Left ventricle myocardium superior (tissue), 1 donor: Measurements from ENCODE around the gene BACE2. TPM values are rescaled to one million over a fixed set of nuclear protein-coding genes. Genes with fewer than 3 reads are reported as not detected.

Experiments used
- ATAC-seq: fragments of 200-7000 bp; cut with Tn5 transposase; one replicate; pipeline ENCODE4 v1.9.1; 2020; ENCODE audit warnings: mild to moderate bottlenecking, moderate library complexity
- DNase-seq: peaks from one replicate; pipeline ENCODE4 v3.0.0-alpha.2; 2020
- intact Hi-C: fragments of 100-400 bp; cut with micrococcal nuclease; formaldehyde crosslinking; loops from one replicate; pipeline ENCODE4 v1.11.0; 2022
- long read RNA-seq: library from polyadenylated mRNA; unstranded; transcript quantifications from one replicate; pipeline ENCODE4 v2.0.0, GENCODE V29; 2021
- total RNA-seq: library from RNA; stranded (reverse); fragmentation: NEBNext Ultra II Directional; extraction: Animal tissue kit (Norgen Biotek cat#: 25700); gene quantifications from one replicate; pipeline ENCODE4 v1.2.1, GENCODE V29; 2021
- donor health status: DM: no; HTN: yes; CAD: no; lungs with severe emphysema.

Gene BACE2
- 12.7 TPM for total RNA-seq
- long read RNA-seq, transcript BACE2-202 (9 exons, 2,993 nt), result major isoform, 14 of 26 reads
- long read RNA-seq, partial matches to known transcripts, result 3 of 26 reads
- long read RNA-seq, other reads (novel, unspliced or antisense), result 9 of 26 reads

- peak; percentile 92 for ATAC-seq
- peak; percentile 90 for DNase-seq
- intact Hi-C loops, result no loop called here
These were observed at the start of gene BACE2 for GRCh38 chr21:41167348-41168342. TSS of gene BACE2 (plus strand) at chr21:41168160. CDS start at chr21:41168264, 104 bp downstream.

DNA sequence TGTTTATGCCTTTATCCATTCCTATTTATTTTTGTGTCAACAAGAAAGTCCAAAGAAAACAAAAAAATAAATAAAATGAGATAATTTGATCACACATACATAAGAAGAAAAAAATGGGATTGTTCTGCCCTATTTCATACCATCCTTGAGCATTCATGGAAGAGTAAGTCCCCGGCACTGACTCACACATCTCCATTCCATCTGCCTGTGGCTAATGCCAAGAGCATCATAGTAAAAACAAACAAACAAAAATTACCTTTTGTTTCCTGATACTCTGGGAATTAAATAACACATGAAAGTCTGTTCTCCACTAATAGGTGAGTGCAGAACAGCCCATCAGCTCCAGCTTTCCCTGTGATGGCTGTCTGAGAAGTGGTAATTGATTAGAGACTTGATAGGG is 48.1 kb upstream of the BACE2 start:
- ATAC-seq (no peak), DNase-seq (no peak)
- intact Hi-C loops, result no loop called here

DNA sequence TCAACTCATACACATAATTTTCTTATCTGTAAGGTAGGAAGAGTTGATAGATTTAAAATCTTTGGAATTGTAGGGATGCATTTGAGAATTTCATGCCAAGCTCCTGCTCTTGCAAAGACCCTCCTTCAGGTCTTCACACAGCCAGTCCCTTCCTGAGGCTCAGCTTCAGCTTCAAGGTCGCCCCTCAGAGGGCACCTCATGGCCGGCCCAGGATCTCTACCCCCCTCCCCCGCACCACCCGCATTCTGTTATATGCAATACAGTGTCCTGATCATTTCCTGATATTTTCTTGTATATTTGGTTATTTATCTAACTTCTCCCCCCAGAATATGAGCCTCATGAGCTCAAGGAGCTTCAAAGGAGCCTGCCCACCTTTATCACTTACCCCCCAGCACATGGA is 47.0 kb upstream of the BACE2 start:
- no peak for ATAC-seq
- intact Hi-C loops, result no loop called here
- no peak for DNase-seq

DNA sequence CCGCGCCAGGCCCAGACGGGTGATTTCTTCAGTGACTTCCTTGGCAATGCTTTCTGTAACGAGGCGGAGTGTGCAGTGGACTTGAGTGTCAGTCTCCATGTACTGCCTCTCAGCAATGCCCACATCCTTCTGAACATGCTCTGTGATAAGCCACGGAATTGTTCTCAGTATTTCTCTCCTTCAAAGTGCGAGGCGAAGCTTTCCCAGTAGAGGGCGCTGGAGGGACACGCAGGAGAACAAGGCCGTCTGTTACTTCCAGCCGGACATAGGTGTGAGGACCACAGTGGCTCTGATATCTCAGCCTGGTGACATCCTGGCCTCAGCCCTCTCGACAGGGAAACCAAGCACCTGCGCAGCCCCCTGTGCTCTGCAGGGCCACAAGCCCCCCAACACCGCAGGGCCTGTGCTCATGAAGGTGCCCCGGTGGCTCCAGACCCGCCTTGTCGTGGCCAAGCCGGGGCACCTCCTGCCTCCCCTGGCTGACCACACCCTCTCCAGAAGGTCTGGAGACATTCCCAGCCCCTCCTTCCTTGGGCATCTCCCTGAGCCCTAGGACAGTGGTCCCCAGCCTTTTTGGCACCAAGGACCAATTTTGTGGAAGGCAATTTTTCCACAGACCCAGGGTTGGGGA is 46.1 kb upstream of the BACE2 start:
- intact Hi-C loops, result no loop called here
- peak; percentile 82 for DNase-seq
- peak; percentile 89 for ATAC-seq

DNA sequence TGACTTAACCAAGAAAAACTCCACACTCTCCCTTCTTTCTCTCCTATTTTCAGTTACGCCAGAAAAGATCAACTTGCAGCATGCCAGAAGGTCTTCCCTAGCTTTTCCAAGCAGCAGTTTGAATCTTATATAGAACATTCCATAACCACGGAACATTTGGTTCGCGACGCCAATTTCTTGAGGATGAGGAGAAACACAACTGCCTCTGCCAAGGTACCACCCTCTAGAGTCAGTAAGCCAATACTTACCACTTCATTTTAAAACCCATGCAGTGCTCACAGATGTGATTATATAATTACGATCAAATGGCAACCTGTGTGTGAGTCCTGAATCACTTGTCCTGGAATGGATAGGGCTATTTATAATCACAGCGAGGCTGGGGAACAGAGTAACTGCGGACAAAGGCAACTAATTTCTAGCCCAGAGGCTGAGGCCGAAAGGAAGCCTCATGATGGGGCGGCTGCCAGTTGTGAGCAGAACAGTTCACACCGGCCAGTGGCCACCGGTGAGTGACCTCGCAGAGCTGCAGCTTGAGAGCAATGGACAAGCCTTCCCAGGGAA is 43.2 kb upstream of the BACE2 start:
- DNase-seq (no peak), ATAC-seq (peak; percentile 68)
- intact Hi-C loops, result no loop called here

DNA sequence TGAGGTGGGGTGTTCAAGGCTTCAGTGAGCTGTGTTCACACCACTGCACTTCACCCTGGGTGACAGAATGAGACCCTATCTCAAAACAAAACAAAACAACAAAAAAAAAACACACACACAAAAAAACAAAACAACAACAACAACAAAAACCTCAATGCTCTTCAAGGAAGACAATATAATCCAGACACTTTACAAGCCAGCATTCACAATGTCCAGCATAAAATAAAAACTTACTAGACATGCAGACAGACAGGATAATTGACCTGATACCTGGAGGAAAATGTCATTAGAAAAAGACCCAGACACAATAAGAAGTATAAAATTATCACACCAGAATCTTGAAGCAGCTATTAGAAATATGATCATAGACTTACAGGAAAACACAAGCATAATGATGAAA is 39.0 kb upstream of the BACE2 start:
- intact Hi-C loops, result no loop called here
- DNase-seq (no peak), ATAC-seq (no peak)

DNA sequence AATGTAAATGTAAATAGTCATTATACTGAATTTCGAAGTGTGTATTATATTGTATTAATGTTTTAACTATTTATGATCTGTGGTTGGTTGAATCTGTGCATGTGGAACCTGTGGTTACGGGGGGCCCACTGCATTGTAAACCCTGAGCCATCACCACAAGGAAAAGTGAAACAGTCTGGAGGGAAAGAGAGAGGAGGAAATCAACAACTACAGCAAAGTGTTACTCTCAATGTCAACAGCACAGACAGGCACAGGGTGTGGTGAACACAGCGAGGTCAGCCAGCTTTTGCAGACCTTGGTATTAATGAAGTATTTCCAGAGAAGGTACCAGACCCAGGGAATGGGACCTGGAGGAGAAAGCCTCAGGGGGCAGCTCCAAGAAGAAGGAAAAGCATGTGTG is 37.1 kb upstream of the BACE2 start:
- intact Hi-C loops, result no loop called here
- DNase-seq, result no peak
- ATAC-seq, result no peak

GRCh38 chr21:41133874-41134522 is 34.0 kb upstream of the BACE2 start:
- peak; percentile 56 for ATAC-seq
- intact Hi-C loops, result no loop called here

GRCh38 chr21:41135746-41136145 is 32.2 kb upstream of the BACE2 start:
- ATAC-seq, result no peak
- intact Hi-C loops, result no loop called here
- DNase-seq, result no peak

More at GRCh38 chr21:41133874-41134522, 34.0 kb upstream of the BACE2 start:
- DNase-seq, result no peak

GRCh38 chr21:41136286-41136685 is 31.7 kb upstream of the BACE2 start:
- ATAC-seq (no peak), DNase-seq (no peak)
- intact Hi-C loops, result no loop called here

DNA sequence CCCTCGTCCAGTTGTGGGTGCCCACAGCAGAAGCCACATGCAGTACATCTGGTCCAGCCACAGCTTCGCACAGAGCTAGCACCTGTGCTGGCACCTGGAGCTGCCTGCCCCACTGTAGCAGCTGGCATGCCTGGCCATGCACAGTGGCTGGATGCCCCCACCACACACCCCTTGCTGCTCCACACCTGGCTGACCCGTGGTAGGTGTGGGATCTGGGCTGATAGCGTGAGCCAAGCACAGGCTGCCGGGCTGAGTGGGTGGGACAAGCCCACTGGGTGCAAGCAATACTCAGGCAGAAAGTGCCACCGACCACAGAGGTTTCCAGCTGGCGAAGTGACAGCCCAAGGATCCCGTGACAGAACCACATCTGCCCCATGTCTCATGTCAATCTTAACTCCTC is 30.6 kb upstream of the BACE2 start:
- DNase-seq, result no peak
- intact Hi-C loops, result no loop called here
- ATAC-seq, result no peak

- intact Hi-C loops, result no loop called here
- no peak for DNase-seq
- no peak for ATAC-seq
These were observed 30.1 kb upstream of the BACE2 start for GRCh38 chr21:41137889-41138288.

DNA sequence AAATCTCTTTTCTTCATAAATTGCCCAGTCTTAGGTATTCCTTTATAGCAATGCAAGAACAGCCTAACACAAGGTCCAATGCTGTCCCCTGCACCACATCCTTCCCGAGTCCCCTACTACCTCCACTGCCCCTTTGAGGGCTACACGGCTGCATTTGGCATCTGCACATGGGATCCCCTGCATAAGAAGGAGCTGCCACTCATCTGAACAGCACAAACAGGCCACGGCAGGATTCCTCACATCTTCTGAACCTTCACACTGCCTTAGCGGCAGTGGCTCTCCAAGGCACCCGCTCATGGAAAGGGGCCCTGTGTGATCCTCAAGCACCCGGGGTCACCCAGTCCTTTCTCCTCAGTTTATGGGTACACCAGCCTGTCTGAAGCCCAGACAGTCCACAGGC is 29.2 kb upstream of the BACE2 start:
- DNase-seq (no peak), ATAC-seq (no peak)
- intact Hi-C loops, result no loop called here

GRCh38 chr21:41139275-41139674 is 28.7 kb upstream of the BACE2 start:
- DNase-seq (no peak), ATAC-seq (no peak)
- intact Hi-C loops, result no loop called here

- no peak for ATAC-seq
- DNase-seq, result no peak
- intact Hi-C loops, result no loop called here
These were observed 28.0 kb upstream of the BACE2 start for GRCh38 chr21:41139951-41140350.

GRCh38 chr21:41141031-41141457 is 26.9 kb upstream of the BACE2 start:
- intact Hi-C loops, result no loop called here
- DNase-seq (no peak), ATAC-seq (no peak)

GRCh38 chr21:41142051-41142795 is 25.7 kb upstream of the BACE2 start:
- ATAC-seq, result peak; percentile 81
- intact Hi-C loops, result no loop called here
- DNase-seq, result no peak

DNA sequence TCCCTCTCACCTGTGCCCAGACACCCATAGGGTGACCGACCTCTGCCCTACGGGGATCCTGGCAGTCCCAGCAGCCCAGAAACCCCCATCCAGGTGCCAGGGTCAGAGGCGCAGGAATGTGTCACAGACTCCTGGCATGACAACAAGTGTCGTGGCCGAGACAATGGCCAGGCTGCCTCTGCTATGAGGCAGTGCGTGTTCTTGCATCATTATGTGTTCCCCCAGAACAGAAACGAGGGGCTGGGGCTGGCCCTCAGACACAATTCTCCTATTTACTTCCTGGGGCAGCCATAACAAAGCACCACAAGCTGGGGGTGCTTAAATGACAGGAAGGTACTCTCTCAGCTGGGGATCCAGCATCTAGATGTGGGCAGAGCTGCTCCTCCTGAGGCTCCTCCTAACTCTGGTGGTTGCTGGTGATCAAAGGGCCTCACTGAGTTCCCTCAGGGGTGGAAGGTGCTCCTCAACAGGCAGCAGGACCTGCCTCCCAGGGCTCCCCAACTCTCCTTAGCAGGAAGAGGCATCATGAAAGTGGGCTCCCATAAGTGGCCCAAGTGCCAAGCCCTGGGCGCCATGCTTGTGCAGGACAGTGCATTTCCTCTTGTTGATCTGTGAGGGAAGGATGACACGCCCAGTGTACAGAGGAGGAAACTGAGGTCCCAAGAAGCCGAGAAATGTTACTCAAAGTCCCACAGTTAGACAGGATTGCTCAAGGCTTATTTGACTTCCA is 24.2 kb upstream of the BACE2 start:
- DNase-seq, result no peak
- ATAC-seq, result no peak
- intact Hi-C loops, result no loop called here
